Measurements from ENCODE around the gene ESF1. TPM values are rescaled to one million over a fixed set of nuclear protein-coding genes. Genes with fewer than 3 reads are reported as not detected.

The ESF1 gene, protein sequence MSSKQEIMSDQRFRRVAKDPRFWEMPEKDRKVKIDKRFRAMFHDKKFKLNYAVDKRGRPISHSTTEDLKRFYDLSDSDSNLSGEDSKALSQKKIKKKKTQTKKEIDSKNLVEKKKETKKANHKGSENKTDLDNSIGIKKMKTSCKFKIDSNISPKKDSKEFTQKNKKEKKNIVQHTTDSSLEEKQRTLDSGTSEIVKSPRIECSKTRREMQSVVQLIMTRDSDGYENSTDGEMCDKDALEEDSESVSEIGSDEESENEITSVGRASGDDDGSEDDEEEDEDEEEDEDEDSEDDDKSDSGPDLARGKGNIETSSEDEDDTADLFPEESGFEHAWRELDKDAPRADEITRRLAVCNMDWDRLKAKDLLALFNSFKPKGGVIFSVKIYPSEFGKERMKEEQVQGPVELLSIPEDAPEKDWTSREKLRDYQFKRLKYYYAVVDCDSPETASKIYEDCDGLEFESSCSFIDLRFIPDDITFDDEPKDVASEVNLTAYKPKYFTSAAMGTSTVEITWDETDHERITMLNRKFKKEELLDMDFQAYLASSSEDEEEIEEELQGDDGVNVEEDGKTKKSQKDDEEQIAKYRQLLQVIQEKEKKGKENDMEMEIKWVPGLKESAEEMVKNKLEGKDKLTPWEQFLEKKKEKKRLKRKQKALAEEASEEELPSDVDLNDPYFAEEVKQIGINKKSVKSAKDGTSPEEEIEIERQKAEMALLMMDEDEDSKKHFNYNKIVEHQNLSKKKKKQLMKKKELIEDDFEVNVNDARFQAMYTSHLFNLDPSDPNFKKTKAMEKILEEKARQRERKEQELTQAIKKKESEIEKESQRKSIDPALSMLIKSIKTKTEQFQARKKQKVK
- 10 to 100 TPM; 12.2 to 13.2 TPM for total RNA-seq

DNA sequence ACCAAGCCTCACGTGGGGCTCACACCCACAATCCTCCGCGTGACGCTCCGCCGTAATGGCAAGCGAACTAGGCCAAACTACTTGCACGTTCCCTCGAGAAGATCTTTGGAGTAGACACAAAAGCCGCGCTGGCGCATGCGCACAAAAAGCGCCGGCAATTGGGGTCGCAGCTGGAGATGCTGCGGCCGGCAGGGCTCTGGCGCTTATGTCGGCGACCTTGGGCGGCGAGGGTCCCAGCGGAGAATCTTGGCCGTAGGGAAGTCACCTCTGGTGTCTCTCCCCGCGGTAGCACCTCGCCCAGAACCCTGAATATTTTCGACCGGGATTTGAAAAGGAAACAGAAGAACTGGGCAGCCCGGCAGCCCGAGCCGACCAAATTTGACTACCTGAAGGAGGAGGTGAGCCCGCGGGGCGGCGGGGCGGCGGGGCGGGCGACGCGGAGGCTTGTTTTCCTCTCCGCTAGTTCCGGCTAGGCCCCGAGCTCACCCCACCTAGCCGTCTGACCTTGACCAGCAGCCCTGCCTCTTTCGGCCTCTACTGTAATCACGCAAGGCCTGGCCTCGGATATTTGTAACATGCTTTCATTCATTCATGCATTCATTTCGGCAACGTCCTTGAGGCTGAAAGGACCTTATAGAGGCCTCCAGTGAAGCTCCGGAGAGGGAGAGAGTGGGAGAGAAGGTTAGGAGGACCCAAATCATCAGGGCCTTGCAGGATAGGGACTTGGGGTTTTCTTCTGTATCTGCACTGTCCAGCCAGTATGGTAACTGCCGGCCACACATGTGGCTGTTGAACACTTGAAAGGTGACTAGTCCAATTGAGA is at the start of gene ESF1, which contains the start of gene NDUFAF5:
TSS of gene ESF1 (minus strand) at position 27 of the 823 bp plus-strand sequence. CDS start 1,779 bp downstream, outside the sequence.
TSS of gene NDUFAF5 (plus strand) at position 136 of the 823 bp plus-strand sequence. CDS start at position 177, 41 bp downstream.
- Mint-ChIP-seq H3K27ac (peak within 1 kb of the TSS; percentile 92), H3K9me3 (no peaks in the 10 kb centered on the region), H3K36me3 (ENCODE audit: insufficient read depth in 2 of 2) (peaks cover 11 to 23% of the 10 kb centered on the region in 2 donors), H3K4me1 (ENCODE audit: low read depth) (peaks cover 59% of the 10 kb centered on the region), H3K27me3 (ENCODE audit: low read depth) (no peaks in the 10 kb centered on the region), H3K4me3 (peak within 1 kb of the TSS; percentile 92 to 94)
- DNase-seq (peak; percentile 91 to 94), ATAC-seq (replicated peaks in 1 of 2) (peak; percentile 99)

GRCh38 chr20:13831476-13831875 is 46.8 kb upstream of the ESF1 start:
- H3K9me3 Mint-ChIP-seq, result peaks cover 0 to 1% of the 10 kb centered on the region in 2 donors
- peaks cover 15% of the 10 kb centered on the region for H3K27me3 Mint-ChIP-seq (ENCODE audit: low read depth)
- H3K27ac Mint-ChIP-seq, result no peak overlapping the region
- no peaks in the 10 kb centered on the region for H3K4me1 Mint-ChIP-seq (ENCODE audit: low read depth)
- H3K36me3 Mint-ChIP-seq (ENCODE audit: insufficient read depth in 2 of 2), result no peaks in the 10 kb centered on the region
- no peak overlapping the region for H3K4me3 Mint-ChIP-seq
- ATAC-seq (replicated peaks in 1 of 2) (no peak), DNase-seq (no peak)

DNA sequence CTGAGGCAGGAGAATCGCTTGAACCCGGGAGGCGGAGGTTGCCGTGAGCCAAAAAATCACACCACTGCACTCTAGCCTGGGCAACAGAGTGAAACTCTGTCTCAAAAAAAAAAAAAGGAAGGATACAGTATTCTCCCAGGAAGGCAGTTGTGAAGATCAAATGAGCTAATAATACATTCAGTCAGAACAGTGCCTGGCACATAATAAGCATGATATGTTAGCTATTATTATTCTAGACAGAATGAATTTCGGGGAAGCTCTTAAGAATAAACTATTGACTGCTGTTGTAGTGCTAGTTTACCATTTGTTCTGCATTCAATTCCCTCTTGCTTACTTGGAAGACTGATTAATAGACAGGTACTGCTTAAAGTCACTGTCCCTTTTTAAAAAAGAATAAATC is 40.7 kb upstream of the ESF1 start:
- H3K27ac Mint-ChIP-seq, result no peak overlapping the region
- no peaks in the 10 kb centered on the region for H3K4me1 Mint-ChIP-seq (ENCODE audit: low read depth)
- no peak for DNase-seq
- no peak overlapping the region for H3K4me3 Mint-ChIP-seq
- ATAC-seq (replicated peaks in 1 of 2), result no peak
- peaks cover 0 to 2% of the 10 kb centered on the region in 2 donors for H3K36me3 Mint-ChIP-seq (ENCODE audit: insufficient read depth in 2 of 2)
- no peaks in the 10 kb centered on the region for H3K9me3 Mint-ChIP-seq
- H3K27me3 Mint-ChIP-seq (ENCODE audit: low read depth), result peaks cover 6% of the 10 kb centered on the region

DNA sequence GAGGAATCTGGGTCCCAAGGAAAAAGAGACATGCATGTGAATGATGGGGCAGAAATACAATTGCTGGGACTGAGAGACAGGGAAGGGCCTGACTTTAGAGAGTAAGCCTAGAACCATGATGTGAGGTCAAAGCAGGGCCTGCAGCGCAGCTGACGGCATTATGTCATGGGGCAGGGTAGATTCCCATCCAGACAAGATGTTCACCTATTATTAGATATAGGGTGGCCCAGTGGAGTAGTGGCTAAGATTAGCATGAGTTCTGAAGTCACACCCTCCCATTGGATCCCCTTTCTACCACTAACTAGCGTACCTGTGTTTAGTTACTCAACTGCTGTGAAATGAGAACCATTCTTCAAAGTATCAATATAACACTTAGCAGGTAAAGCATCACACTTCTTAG is 39.7 kb upstream of the ESF1 start:
- peaks cover 1 to 2% of the 10 kb centered on the region in 2 donors for H3K36me3 Mint-ChIP-seq (ENCODE audit: insufficient read depth in 2 of 2)
- DNase-seq (no peak), ATAC-seq (replicated peaks in 1 of 2) (no peak)
- no peaks in the 10 kb centered on the region for H3K4me1 Mint-ChIP-seq (ENCODE audit: low read depth)
- no peaks in the 10 kb centered on the region for H3K9me3 Mint-ChIP-seq
- no peak overlapping the region for H3K27ac Mint-ChIP-seq
- H3K4me3 Mint-ChIP-seq, result no peak overlapping the region
- H3K27me3 Mint-ChIP-seq (ENCODE audit: low read depth), result peaks cover 2% of the 10 kb centered on the region

DNA sequence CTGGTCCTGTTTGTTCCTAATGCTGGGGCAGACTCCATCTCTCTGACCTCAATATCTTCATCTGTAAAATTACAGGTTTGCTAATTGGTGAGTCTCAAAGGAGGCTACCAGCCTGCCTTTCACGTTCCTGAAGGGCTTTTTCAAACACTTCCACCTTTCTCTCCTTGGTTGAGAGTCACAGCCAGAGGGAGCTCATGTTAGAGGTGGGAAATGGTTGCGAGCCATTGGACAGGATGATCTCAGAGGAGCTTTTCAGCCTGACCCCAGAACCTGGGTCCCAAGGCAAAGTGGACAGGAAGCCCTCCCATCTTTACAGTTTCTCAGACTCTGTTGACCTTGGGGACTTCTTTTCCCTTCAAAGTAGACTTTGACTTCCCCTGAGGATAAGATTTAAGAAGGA is 37.7 kb upstream of the ESF1 start:
- H3K4me1 Mint-ChIP-seq (ENCODE audit: low read depth), result peaks cover 14% of the 10 kb centered on the region
- no peak overlapping the region for H3K27ac Mint-ChIP-seq
- no peaks in the 10 kb centered on the region for H3K27me3 Mint-ChIP-seq (ENCODE audit: low read depth)

GRCh38 chr20:13821876-13822275 is 37.2 kb upstream of the ESF1 start:
- no peaks in the 10 kb centered on the region for H3K27me3 Mint-ChIP-seq (ENCODE audit: low read depth)
- H3K4me3 Mint-ChIP-seq, result no peak overlapping the region
- no peak for DNase-seq
- peaks cover 20% of the 10 kb centered on the region for H3K4me1 Mint-ChIP-seq (ENCODE audit: low read depth)
- peaks cover 2 to 7% of the 10 kb centered on the region in 2 donors for H3K36me3 Mint-ChIP-seq (ENCODE audit: insufficient read depth in 2 of 2)
- no peak for ATAC-seq (replicated peaks in 1 of 2)
- H3K27ac Mint-ChIP-seq, result no peak overlapping the region
- H3K9me3 Mint-ChIP-seq, result no peaks in the 10 kb centered on the region

More for the DNA sequence above, 37.7 kb upstream of the ESF1 start:
- Mint-ChIP-seq H3K4me3 (no peak overlapping the region), H3K36me3 (ENCODE audit: insufficient read depth in 2 of 2) (peaks cover 2 to 6% of the 10 kb centered on the region in 2 donors), H3K9me3 (no peaks in the 10 kb centered on the region)
- ATAC-seq (replicated peaks in 1 of 2) (no peak), DNase-seq (no peak)

GRCh38 chr20:13819885-13820645 is 35.3 kb upstream of the ESF1 start:
- Mint-ChIP-seq H3K9me3 (no peaks in the 10 kb centered on the region), H3K27ac (no peak overlapping the region), H3K4me3 (no peak overlapping the region), H3K36me3 (ENCODE audit: insufficient read depth in 2 of 2) (peaks cover 2 to 11% of the 10 kb centered on the region in 2 donors), H3K27me3 (ENCODE audit: low read depth) (no peaks in the 10 kb centered on the region), H3K4me1 (ENCODE audit: low read depth) (peaks cover 30% of the 10 kb centered on the region)
- DNase-seq (no peak), ATAC-seq (replicated peaks in 1 of 2) (peak; percentile 58 to 71)

DNA sequence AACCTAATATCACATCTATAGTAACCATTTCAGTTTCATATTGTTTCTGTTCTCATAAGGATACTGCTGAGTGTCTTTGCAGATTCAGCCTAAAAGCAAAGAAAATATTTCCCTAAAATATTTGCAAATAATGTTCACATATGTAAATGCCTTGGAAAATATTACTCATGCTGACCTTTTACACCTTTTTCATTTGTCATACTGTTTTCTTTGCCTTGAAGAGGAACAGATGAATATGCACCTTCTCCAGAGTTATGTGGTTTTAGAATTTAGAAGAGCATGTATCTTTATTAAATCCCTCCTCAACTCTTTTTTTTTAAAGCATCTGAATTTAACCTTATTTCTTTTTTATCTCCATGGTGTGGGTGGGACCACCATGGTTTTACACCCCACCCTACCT is 32.6 kb upstream of the ESF1 start:
- peak overlapping the region; percentile 64 for H3K27ac Mint-ChIP-seq
- H3K4me1 Mint-ChIP-seq (ENCODE audit: low read depth), result peaks cover 30% of the 10 kb centered on the region
- H3K4me3 Mint-ChIP-seq, result peak overlapping the region in 1 of 2 donors; percentile 23
- H3K9me3 Mint-ChIP-seq, result no peaks in the 10 kb centered on the region
- no peaks in the 10 kb centered on the region for H3K27me3 Mint-ChIP-seq (ENCODE audit: low read depth)
- no peak for ATAC-seq (replicated peaks in 1 of 2)
- peaks cover 2 to 15% of the 10 kb centered on the region in 2 donors for H3K36me3 Mint-ChIP-seq (ENCODE audit: insufficient read depth in 2 of 2)
- no peak for DNase-seq

GRCh38 chr20:13816757-13817156 is 32.0 kb upstream of the ESF1 start:
- Mint-ChIP-seq H3K4me3 (peak overlapping the region; percentile 7 to 40), H3K9me3 (no peaks in the 10 kb centered on the region), H3K4me1 (ENCODE audit: low read depth) (peaks cover 35% of the 10 kb centered on the region), H3K36me3 (ENCODE audit: insufficient read depth in 2 of 2) (peaks cover 3 to 15% of the 10 kb centered on the region in 2 donors), H3K27ac (peak overlapping the region; percentile 86), H3K27me3 (ENCODE audit: low read depth) (no peaks in the 10 kb centered on the region)
- ATAC-seq (replicated peaks in 1 of 2) (peak; percentile 59 to 64), DNase-seq (no peak)

GRCh38 chr20:13814672-13815071 is 30.0 kb upstream of the ESF1 start:
- no peak overlapping the region for H3K4me3 Mint-ChIP-seq

GRCh38 chr20:13813910-13814309 is 29.2 kb upstream of the ESF1 start:
- DNase-seq (no peak), ATAC-seq (replicated peaks in 1 of 2) (no peak)
- H3K4me1 Mint-ChIP-seq (ENCODE audit: low read depth), result peaks cover 35% of the 10 kb centered on the region
- H3K27ac Mint-ChIP-seq, result peak overlapping the region; percentile 54
- peaks cover 2 to 14% of the 10 kb centered on the region in 2 donors for H3K36me3 Mint-ChIP-seq (ENCODE audit: insufficient read depth in 2 of 2)
- H3K4me3 Mint-ChIP-seq, result no peak overlapping the region
- H3K9me3 Mint-ChIP-seq, result no peaks in the 10 kb centered on the region
- no peaks in the 10 kb centered on the region for H3K27me3 Mint-ChIP-seq (ENCODE audit: low read depth)

More at GRCh38 chr20:13814672-13815071, 30.0 kb upstream of the ESF1 start:
- Mint-ChIP-seq H3K4me1 (ENCODE audit: low read depth) (peaks cover 35% of the 10 kb centered on the region), H3K27ac (no peak overlapping the region), H3K27me3 (ENCODE audit: low read depth) (no peaks in the 10 kb centered on the region), H3K36me3 (ENCODE audit: insufficient read depth in 2 of 2) (peaks cover 2 to 14% of the 10 kb centered on the region in 2 donors), H3K9me3 (no peaks in the 10 kb centered on the region)
- DNase-seq (no peak), ATAC-seq (replicated peaks in 1 of 2) (no peak)

DNA sequence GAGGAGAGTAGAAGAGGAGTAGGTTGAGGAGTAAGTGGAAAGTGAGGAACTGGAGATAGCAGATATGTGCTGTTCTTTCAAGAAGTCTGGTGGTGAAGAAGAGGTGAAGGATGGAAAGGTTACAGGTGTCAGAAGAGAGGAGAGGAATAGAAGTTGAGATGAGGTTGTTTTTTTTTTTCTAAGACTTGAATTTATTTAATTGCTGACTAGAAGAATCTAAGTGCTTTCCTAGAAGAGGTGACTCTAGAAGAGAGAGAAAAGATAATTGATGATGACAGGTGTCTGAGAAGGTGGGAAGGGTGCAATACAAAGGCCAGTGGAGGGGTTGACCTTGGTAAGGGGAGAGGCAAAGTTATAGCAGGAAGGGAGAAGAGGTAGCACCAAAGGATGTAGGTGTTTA is 25.7 kb upstream of the ESF1 start:
- no peaks in the 10 kb centered on the region for H3K27me3 Mint-ChIP-seq (ENCODE audit: low read depth)
- H3K4me1 Mint-ChIP-seq (ENCODE audit: low read depth), result peaks cover 5% of the 10 kb centered on the region
- no peak for DNase-seq
- H3K27ac Mint-ChIP-seq, result no peak overlapping the region
- H3K9me3 Mint-ChIP-seq, result no peaks in the 10 kb centered on the region
- H3K4me3 Mint-ChIP-seq, result no peak overlapping the region
- H3K36me3 Mint-ChIP-seq (ENCODE audit: insufficient read depth in 2 of 2), result peaks cover 2 to 9% of the 10 kb centered on the region in 2 donors
- no peak for ATAC-seq (replicated peaks in 1 of 2)

Data from activated T-cell treated with anti-CD3 and anti-CD28 coated beads, Interleukin-2, amount 50 U/mL, for 72 hours (primary cell).